ENCODE data around the gene ZFP62. TPM values are rescaled to one million over a fixed set of nuclear protein-coding genes. Genes with fewer than 3 reads are reported as not detected.

ZFP62 gene
- total RNA-seq, 4 donors from 2014 or later: 35.5 to 41.1 (median 39.1) TPM

DNA sequence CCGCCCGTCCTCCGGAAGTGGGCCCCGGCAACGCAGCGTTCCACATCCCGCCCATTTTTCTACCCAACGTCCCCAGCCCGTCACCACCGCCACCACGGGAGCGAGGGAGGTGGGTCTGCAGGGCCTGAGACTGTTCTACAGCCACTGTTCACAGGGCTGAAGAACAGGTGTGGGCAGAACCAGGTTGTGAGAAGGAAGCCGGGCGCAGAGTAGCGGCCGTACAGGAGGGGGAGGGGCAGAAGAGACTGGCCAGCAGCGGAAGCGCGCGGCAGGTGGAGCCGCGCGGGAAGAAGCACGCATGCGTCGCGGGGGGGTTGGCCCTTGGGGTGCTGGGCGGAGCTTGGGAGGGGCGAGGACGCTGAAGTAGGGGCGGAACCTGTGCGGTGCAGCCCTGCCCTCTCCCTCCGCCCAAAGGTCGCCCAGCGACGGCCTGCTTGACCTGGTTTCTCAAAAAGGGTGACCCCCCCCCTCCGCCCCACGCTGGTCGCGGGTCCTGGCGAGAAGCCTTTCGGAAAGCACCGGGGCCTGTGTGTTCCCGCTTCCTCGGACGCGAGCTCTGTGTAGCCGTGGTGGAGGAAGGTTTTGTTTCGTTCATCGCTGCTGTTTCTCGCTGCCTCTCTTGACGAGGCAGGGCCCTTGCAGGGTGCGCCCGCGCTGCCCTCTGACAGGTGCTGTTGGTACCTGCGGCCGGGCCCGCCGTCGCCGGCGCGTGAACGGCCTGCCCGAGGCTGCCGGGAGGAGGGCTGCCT, 50.7 kb downstream of the ZFP62 start:
- H3K9me3 ChIP-seq: no peaks in the 10 kb centered on the region

DNA sequence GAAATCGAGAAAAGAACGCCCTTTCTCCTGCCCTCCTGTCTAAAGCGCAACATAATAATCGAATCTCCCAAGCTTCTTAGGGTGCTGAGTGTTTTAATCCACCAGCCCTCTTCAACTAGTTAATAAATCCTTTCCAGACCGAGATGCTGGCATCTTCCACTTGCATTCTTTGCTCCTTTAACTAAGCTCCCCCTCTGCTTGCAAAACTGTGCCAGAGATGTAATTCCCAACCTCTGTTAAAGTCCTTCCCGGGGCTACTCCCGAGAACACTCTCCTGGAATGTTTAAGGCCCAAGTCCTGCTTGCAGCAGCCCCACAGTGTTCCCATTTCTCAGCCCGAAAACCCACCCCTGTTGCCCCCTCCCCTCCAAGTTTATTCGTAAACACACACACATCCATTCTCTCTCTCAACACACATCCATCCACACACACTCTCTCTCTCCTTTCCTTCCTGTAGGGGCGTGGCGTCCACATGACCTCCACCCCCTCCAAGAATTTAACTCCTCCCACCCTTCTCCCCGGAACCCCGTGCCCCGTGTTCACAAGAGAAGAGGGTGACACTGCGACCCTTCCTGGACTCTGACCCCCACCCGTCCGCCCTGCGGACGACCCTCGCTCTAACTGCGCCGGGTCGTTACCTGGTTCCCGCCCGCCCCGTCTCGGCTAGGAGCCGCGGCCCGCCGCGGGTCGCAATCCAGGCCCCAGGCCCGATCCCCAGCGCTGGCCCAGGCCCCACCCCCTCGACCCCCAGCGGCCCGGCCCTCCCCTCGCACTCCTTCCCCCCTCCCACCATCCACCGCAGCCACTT, 51.5 kb downstream of the ZFP62 start:
- Histone ChIP-seq H3K9me3 (no peaks in the 10 kb centered on the region), H3K27ac (peak overlapping the region; percentile 97), H3K27me3 (no peaks in the 10 kb centered on the region), H3K36me3 (peaks cover 3% of the 10 kb centered on the region), H3K4me1 (peaks cover 67% of the 10 kb centered on the region), H3K4me3 (peak overlapping the region; percentile 58)
- TF ChIP-seq POLR2AphosphoS5 (IDR thresholded peaks at IDR 0.05): no peak
- no peak for TF ChIP-seq EP300 (IDR thresholded peaks at IDR 0.05)
- TF ChIP-seq, protein P1, sequence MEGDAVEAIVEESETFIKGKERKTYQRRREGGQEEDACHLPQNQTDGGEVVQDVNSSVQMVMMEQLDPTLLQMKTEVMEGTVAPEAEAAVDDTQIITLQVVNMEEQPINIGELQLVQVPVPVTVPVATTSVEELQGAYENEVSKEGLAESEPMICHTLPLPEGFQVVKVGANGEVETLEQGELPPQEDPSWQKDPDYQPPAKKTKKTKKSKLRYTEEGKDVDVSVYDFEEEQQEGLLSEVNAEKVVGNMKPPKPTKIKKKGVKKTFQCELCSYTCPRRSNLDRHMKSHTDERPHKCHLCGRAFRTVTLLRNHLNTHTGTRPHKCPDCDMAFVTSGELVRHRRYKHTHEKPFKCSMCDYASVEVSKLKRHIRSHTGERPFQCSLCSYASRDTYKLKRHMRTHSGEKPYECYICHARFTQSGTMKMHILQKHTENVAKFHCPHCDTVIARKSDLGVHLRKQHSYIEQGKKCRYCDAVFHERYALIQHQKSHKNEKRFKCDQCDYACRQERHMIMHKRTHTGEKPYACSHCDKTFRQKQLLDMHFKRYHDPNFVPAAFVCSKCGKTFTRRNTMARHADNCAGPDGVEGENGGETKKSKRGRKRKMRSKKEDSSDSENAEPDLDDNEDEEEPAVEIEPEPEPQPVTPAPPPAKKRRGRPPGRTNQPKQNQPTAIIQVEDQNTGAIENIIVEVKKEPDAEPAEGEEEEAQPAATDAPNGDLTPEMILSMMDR (IDR thresholded peaks at IDR 0.05): no peak
- TF ChIP-seq POLR2A (IDR thresholded peaks at IDR 0.05): no peak
- 6% methylated on average over 34 of the region's 40 CpGs for WGBS
- DNase-seq (ENCODE audit: low spot score in 2 of 2): peak; percentile 92 to 93

More for the DNA sequence above, 50.7 kb downstream of the ZFP62 start:
- Histone ChIP-seq H3K36me3 (peaks cover 3% of the 10 kb centered on the region), H3K4me1 (peaks cover 60% of the 10 kb centered on the region), H3K4me3 (peak overlapping the region; percentile 58), H3K27me3 (no peaks in the 10 kb centered on the region), H3K27ac (peak overlapping the region; percentile 97)
- TF ChIP-seq POLR2A (IDR thresholded peaks at IDR 0.05) (peak; percentile 36 to 44), POLR2AphosphoS5 (IDR thresholded peaks at IDR 0.05) (peak; percentile 68 to 90 (median 69)), EP300 (IDR thresholded peaks at IDR 0.05) (no peak)
- TF ChIP-seq, protein P1 (IDR thresholded peaks at IDR 0.05): no peak
- DNase-seq (ENCODE audit: low spot score in 2 of 2): peak; percentile 97
- 0% methylated on average over 12 of the region's 66 CpGs for WGBS

DNA sequence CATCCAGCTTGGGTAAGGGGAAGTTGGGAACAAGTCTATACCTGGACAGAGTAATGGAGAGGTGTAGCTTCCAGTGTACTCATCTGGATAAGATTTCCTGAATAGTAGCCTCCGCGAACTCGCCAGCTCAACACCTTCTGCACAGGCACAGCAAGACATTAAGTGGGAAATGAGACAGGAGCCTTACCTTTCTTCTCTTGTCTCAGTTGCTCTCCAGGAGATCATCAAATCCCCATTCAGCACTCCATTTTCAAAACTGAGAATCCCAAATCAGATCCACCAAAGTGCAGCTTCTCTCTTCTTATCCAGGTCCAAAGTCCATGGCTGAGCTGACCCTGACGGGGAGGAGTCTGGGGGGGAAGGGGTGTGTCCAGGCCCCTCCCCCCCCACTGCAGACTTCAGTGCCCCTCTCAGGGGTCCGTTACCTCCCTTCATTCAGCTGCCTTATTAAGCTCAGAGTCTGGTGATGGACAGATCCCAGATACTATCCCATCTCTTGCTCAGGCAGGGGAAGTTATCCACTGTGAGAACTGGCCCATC, 52.5 kb downstream of the ZFP62 start:
- H3K36me3 ChIP-seq: peaks cover 3% of the 10 kb centered on the region
- no peaks in the 10 kb centered on the region for H3K9me3 ChIP-seq
- H3K27ac ChIP-seq: peak overlapping the region; percentile 99
- peak in 1 of 2 donors; percentile 45 for DNase-seq (ENCODE audit: low spot score in 2 of 2)
- WGBS: 61% methylated on average over 5 of the region's 5 CpGs
- peaks cover 75% of the 10 kb centered on the region for H3K4me1 ChIP-seq
- TF ChIP-seq POLR2A (IDR thresholded peaks at IDR 0.05) (no peak), POLR2AphosphoS5 (IDR thresholded peaks at IDR 0.05) (no peak), EP300 (IDR thresholded peaks at IDR 0.05) (no peak)
- TF ChIP-seq, protein P1 (IDR thresholded peaks at IDR 0.05): no peak
- no peaks in the 10 kb centered on the region for H3K27me3 ChIP-seq
- H3K4me3 ChIP-seq: peak overlapping the region; percentile 58

DNA sequence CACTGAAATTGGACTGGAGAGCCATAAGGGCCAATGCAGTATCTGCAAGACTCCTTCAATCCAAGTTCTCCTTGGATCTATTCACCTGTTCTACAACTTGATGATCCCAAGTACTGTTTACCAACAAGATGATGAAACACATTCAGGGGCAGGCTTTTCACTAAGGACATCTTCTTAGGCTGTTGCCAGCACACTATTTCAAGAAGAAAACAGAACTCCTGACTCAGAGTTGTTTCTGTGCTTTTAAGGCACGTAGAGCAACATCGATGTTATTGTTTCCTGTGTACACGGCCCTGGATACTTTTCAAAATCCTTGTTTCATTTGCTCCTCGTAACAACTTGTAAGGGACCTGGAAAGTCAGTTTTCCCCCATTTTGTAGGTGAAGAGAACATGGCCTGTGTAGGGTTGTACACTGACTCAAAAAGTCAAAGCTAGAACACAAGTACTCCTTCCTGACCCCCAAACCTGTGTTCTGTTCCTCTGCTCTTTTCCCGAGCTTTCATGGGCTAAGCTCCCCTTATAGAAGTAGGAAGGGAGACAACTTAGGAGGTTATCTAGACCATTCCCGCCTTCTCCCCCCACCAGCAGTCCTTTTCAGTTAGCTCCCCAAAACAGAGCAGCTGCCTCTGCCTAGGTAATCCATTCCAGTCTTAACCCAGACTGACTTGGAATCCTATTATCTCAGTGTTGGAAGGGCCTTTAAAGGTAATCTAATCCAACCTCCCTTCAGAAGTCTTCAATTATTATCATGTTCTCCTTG, 53.2 kb downstream of the ZFP62 start:
- Histone ChIP-seq H3K27me3 (no peaks in the 10 kb centered on the region), H3K36me3 (peaks cover 3% of the 10 kb centered on the region), H3K4me1 (peaks cover 81% of the 10 kb centered on the region), H3K4me3 (peak overlapping the region; percentile 58), H3K9me3 (no peaks in the 10 kb centered on the region), H3K27ac (peak overlapping the region; percentile 99)
- peak in 1 of 2 donors; percentile 21 for DNase-seq (ENCODE audit: low spot score in 2 of 2)
- WGBS: 25% methylated on average over 6 of the region's 6 CpGs
- TF ChIP-seq, protein P1 (IDR thresholded peaks at IDR 0.05): no peak
- TF ChIP-seq POLR2A (IDR thresholded peaks at IDR 0.05): no peak
- no peak for TF ChIP-seq EP300 (IDR thresholded peaks at IDR 0.05)
- TF ChIP-seq POLR2AphosphoS5 (IDR thresholded peaks at IDR 0.05): no peak

Data from suprapubic skin (tissue), 4 donors.